Measurements from ENCODE around the gene ATG101.

The ATG101 gene

DNA sequence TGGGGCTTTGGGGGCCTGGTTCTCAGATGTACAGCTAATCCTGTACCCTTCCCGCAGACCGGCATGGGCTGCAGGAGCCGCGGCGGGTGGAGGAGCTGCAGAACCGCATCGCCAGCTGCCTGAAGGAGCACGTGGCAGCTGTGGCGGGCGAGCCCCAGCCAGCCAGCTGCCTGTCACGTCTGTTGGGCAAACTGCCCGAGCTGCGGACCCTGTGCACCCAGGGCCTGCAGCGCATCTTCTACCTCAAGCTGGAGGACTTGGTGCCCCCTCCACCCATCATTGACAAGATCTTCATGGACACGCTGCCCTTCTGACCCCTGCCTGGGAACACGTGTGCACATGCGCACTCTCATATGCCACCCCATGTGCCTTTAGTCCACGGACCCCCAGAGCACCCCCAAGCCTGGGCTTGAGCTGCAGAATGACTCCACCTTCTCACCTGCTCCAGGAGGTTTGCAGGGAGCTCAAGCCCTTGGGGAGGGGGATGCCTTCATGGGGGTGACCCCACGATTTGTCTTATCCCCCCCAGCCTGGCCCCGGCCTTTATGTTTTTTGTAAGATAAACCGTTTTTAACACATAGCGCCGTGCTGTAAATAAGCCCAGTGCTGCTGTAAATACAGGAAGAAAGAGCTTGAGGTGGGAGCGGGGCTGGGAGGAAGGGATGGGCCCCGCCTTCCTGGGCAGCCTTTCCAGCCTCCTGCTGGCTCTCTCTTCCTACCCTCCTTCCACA lies 11.0 kb upstream of the ATG101 start:
- DNase-seq, result no peak

DNA sequence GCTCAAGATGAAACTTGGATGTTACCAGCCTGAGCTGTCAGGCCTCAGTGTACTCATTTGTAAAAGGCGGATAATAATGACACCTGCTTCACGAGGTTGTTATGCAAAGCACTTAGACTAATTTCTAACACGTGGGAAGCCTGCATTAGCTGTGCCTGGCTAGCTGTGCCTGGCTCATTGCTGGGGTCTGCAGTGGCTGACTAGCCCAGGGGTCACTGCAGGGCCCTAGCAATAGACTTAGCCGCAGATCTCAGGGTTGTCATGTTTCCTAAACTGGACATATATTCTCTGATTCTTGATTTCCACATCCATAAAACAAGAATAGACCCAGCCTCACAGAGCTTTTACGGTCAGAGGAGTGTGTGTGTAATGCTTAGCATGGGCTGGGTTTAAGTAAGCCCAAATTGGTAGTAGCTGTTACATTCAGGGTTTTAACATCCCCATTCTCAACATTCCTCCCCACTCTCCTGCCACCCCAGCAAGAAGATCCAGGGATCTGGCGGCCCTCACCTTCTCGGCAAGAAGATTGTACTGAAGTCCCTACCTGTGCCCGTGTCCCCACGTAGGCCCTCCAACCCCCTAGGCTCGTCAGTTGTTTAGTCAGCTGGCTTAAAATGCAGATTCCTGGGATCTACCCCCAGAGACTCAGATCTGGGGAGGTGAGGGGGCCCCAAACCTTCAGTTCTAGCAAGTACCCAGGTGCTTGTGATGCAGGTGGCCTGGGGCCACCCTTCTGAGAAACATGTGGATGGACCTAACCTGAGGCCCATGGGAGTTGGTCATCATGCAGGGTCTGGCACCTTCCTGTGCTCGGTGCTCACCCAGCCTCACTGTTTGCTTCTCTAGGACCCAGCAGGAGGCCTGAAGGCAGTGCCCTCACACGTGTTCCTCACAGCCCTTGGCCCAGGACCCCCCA lies 9.9 kb upstream of the ATG101 start:
- DNase-seq, result no peak

DNA sequence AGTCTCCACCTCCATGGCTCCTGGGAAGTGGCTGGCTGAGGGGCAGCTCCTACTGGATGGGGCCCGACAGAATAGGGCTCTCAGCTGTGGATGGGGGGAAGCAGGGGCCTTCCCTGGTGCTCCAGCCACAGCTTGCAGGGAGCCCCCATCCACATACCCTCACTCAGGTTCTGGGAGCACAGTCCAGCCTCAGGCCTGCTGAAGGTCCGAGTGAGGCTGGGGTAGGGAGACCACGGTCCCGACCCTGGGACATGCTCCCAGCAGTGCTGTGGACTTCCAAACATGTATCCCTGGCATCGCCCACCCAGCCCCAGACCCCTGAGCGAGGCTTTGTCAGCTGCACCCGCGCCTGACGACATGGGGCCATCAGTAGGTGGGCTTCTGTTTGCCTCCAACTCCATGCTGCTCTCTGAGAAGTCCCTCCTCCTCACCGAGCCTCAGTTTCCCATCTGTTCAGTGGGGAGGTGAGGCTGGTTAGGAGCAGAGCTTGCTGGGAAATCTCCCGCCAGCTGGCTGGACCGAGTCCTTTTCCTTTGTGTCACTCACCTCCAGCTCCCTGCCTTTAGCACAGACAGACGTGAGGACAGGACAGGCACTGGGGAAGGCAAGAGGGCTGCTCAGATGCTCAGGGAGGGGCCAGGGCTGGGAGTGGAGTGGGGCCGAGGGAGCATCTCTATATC lies 9.1 kb upstream of the ATG101 start:
- DNase-seq, result no peak

DNA sequence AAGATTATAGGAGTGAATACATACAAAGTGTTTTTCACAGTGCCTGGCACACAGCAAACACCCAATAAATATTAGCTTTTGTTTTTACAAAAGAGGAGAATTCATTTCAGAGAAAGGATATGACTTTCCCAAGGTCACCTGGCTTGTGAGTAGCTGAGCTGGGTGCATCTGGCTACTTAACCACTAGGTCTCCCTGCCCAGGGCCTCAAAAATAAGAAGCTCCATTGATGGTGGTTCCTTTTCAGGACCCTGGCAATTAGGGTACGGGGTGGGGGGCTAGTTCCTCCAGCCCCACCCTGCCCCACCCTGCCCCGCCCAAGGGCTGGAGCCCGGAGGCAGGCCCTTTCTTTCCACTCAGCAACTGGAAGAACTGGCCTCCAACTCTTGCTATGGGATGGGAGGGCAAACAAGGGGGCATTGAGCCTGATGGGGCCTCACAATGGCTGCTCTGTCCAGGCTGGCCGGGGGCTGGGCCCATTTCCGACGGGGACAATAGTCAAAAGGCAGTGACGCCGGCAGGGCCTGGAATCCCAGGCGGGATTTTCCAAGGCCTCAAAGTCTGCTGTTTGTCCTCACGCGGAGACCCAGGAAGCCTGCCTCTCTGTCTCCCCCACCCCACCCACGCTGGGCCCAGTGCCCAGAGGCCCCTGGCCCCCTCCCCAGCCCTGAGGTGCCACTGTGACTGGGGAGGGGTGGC lies 8.2 kb upstream of the ATG101 start:
- no peak for DNase-seq

GRCh38 chr12:52062167-52063081 lies 7.4 kb upstream of the ATG101 start:
- DNase-seq, result no peak

GRCh38 chr12:52063082-52063924 lies 6.5 kb upstream of the ATG101 start:
- DNase-seq, result no peak

DNA sequence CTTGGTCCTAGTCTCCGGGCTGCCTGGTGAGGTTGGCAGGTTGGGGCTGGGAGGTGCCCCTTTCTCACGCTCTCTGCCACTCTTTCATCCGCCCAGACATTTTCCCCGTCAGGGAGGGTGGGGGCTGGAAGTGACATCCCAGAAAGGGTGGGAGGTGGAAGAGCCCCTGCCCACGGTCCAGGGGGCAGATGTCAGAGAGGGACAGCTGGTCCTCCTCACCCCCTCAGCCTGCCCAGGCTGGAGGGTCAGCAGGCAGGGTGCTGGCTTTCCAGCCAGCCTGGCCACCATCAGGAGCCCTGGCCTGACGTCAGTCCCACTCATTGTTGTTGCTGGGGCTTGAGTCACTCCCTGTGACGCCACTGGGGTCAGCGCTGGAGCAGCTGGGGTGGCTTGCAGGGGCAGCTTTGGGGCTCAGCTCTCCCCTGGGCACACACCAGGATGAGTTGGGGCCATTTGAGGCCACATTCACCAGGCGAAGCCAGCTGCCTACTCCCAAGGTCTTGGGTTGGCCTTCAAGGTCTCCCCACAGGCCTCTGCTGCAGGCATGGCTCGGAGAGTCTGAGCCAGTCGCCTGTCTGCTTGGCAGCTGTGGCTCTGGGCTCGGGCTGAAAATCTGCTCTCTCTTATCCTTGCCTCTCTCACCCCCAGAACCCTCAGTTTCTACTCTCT lies 5.7 kb upstream of the ATG101 start:
- DNase-seq, result peak; percentile 69

DNA sequence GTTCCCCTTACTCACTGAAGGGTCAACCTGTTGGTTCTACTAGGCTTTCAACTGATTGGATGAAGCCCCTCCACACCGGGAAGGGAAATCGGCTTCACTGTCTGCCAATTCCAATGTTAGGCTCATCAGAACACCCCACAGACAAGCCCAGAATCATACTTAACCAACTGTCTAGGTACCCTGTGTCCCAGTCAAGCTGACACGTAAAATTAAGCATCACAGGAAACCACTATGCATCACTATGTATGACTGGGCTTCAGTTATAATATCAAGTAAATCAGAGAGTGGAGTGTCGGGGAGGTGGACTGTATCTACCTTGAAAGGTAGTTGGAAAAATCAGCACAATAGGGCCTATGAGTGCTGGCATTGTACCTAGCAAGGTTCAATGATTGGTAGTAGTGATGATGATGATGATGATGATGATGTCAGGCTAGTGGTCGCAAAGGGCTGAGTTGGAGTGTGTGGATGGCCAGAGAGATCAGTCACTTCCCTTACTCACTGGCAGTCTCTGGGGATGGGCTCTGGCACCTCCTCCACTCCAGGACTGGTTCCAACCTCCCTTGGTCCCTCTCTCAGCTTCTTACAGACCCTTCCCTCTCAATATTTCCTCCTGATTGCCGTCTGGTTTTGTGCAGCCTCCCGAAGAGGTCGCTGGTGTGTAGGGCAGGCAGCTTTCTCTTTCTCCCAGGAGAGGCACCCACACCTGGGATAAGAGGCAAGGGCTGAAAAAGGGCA lies 3.3 kb upstream of the ATG101 start:
- DNase-seq, result peak; percentile 29

DNA sequence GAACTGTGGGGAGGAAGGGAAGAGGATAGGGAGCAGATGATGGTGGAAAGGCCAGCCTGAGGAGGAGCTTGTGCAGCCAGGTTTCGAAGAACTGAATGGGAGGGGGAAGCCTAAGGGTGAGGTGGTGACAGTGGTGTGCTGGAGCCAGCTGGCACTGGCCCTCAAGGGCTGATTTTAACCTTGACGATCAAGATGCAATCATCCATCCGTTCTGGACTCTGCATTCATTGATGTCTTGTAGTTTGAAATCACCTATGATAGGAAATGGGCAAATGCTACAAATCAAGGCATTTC lies 2.8 kb upstream of the ATG101 start:
- DNase-seq, result no peak

- DNase-seq, result peak; percentile 15
These were observed 577 bp downstream of the ATG101 start for GRCh38 chr12:52070185-52070925.

DNA sequence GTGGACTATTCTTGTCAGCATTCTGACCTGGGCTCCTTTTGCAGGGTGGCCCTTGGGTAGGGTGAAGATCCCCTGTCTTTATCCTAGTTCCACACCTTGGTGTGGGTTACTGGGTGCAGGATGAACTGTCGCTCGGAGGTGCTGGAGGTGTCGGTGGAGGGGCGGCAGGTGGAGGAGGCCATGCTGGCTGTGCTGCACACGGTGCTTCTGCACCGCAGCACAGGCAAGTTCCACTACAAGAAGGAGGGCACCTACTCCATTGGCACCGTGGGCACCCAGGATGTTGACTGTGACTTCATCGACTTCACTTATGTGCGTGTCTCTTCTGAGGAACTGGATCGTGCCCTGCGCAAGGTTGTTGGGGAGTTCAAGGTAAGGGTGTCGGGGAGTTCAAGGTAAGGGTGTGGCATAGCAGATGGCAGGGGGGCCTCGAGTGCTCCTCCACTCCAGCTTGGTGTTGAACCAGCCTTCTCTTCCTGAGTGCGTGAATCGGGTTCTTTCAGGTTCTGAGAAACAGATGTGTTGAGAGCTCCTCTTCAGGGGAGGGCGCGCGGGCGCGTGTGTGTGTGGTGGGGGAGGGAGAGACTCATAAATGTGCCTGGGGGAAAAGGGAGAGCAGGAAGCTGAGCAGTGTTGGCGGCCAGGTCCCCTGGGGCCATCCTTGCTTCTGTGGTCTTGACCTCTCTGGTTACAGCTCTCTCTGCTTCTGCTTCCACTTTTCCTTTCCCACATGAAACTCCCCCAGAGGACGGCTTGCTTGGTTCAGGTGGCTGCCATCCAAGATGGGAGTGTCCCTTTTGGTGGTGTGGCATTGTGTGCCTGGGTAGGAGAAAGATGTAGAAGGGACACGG lies 4.0 kb downstream of the ATG101 start:
- DNase-seq, result peak; percentile 77

GRCh38 chr12:52074971-52075724 lies 5.4 kb downstream of the ATG101 start:
- DNase-seq, result no peak

- DNase-seq, result no peak
These were observed 7.0 kb downstream of the ATG101 start for GRCh38 chr12:52076811-52077210.

DNA sequence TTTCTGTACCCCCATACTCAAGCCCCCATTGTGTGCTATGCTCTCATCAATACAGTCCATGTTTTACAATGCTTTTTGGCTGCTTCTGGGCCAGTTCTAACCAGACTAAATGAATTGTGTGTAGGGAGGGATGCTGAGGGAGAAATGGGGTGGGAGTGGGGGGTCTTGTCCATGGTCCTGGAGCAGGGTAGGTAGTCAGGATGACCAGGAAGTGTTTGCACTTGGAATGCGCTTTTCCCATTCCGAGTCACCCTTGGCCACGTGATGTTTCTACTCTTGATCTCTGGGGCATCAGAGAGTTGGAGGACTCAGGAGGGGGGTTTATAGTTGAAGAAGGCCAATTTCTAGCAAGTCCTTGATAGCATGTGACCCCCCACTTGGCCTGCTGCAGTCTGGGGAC lies 8.5 kb downstream of the ATG101 start:
- DNase-seq, result no peak

DNA sequence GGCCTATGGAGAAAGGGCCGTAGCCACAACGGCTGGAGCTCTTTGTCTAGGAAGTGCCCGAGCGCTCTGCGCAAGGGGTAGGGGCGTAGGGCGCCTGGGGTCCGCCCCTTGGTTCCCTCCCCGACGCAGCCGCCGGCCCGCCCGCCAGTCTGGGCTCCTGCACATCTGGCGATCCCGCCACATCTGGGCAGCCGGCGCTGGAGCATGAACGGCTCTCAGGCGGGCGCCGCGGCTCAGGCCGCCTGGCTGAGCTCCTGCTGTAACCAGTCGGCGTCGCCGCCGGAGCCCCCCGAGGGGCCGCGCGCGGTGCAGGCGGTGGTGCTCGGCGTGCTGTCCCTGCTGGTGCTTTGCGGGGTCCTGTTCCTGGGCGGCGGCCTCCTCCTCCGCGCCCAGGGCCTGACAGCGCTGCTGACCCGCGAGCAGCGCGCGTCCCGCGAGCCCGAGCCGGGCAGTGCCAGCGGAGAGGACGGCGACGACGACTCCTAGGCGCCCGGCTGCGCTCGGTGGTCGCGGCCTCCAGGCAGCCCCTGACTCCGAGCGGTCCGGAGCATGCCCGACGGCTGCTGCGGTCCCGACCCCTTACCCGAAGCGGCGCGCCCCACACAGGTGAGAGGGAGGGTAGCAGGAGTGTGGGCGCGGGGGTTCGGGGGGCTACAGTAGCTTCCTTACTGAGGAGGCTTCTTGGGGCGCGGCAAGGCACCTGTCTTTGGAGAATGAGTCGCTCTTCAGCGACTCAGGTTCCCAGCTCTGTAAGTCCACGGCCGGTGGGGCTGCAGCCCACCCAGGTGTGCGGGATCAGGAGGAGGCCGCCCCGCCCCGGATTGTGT lies 10.0 kb downstream of the ATG101 start, which contains the start of gene SMIM41:
SMIM41 (plus strand) TSS at position 129 of the 827 bp plus-strand sequence; CDS start at position 205, 76 bp downstream.
- DNase-seq, result no peak

All from fibroblast of skin of back (primary cell).